Globus pallidus (tissue), 1 donor: Measurements from ENCODE around the gene HOMER1.
"Not testable (repeated sequence)": the region's sequence is repeated elsewhere in the genome, so short reads cannot be mapped to it uniquely, and the experiment has no call there.

Experiments
- DNase-seq: peaks from one replicate; pipeline ENCODE4 v3.0.0-alpha.2; 2015; ENCODE audit warnings: low spot score

Gene HOMER1

DNA sequence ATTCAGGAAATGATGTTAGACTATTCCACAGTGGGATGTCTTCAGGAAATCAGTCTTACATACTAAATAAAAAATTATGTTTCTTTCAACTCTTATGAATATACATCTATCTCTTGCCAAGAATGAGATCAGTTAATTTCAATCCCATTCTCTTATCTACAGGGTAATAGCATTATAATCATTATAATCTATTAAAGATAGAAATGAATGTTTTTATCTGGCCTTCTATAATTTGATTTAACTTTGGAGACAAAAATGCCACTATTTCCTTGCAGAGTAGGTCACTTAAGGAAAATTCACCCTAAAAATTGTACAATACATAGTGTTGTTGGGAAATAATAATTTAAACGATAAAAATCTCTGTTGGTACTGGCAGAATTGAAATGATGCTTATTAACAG, 96.4 kb downstream of the HOMER1 start:
- no peak for DNase-seq

DNA sequence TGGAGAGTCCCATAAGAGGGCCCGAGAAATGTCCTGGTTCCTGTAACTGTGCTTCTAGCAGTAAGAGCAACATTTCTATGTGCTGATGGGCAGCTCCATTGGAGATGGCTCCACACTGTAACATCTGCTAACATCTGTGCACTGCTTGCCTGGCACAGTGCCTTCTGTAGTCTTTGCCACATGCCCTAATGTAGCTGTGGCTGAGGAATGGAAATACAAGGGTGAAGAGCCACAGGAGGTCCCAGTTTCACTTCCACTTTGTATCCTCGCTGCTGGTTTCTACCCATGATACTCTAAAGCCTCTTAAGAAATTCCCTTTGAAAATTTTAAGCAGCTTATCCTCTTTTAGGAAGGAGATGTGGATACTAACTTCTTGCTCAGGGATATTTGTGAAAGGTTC, 97.4 kb downstream of the HOMER1 start:
- peak; percentile 16 for DNase-seq

DNA sequence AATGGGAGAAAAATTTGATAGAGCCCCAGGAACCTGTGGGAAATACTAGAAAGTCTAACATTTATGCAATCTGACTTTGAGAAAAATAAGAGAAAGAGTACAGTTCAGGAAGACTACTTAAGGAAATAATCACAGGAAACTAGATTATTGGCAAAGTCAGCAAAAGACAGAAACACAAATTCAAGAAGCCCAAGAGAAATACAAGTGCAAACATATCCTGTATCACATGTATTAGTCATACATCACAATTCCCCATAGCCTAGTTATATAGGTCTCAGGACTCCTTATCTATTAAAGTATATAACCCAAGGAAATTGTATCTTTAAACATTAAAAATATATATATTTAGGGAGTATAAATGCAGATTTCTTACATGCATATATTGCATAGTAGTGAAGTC, 100.8 kb downstream of the HOMER1 start:
- DNase-seq: no peak

DNA sequence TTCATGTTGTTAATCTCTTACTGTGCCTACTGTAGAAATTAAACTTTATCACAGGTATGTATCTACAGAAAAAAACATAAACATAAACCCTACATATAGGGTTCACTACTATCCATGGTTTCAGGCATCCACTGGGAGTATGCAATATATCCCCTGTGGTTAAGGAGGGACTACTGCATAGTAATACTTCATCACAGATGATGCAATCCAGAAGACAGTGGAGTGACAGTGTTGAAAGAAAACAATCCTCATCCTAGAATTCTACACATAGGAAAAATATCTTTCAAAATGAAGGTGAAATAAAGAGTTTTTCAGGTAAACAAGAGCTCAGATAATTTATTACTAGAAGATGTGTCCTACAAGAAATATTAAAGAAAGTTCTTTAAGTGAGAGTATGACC, 105.9 kb downstream of the HOMER1 start:
- no peak for DNase-seq

DNA sequence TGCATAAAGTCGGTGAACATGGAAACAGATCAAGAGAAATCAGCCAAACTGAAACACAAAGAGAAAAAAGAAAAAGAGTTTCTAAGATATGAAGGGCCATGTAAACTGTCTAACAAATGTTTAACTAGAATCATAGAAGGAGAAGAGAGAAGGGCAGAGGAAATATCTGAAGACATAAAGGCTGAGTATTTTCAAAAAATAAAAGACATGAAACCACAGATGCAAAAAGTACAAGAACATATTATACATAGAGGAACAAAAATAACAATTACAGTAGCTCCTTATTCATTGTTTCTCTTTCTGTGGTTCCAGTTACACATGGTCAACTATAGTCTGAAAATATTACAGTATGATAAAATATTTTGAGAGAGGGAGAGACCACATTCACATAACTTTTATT, 106.3 kb downstream of the HOMER1 start:
- DNase-seq: no peak

DNA sequence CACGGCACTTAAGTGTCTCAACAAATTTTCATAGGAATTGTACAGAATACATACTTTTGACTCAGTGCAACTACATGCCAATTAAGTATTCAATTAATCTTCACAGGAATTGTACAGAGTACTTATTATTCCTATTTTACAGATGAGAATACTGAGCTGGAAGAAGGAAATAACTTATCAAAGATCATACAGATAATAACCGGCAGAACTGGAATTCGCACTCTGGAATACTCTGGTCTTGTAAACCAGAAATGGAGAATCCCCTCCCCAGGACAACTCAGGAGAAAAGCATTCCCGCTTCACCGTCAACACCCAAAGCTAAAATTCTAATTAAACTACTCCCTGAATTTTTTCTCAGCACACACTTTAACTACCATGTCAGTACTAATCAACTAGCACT, 112.7 kb downstream of the HOMER1 start:
- DNase-seq: no peak

DNA sequence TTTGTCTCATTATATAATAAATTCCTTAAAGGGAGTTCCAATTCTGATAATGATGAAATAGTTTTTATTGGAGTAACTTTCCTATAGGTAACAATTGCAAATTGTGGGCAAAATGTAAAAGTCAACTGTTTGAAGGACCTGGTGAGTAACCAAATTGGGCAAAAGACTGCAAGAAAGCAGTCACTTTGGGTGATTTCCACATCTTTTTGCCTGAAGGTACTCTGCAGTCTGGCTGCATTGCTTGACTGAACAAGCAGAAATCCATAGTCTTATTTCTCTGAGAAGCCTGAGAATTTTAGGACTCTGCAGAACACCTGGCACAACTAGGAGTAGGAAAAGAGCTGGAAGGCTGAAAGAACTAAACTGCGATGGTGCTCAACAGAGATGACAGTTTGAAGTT, 114.9 kb downstream of the HOMER1 start:
- no peak for DNase-seq

DNA sequence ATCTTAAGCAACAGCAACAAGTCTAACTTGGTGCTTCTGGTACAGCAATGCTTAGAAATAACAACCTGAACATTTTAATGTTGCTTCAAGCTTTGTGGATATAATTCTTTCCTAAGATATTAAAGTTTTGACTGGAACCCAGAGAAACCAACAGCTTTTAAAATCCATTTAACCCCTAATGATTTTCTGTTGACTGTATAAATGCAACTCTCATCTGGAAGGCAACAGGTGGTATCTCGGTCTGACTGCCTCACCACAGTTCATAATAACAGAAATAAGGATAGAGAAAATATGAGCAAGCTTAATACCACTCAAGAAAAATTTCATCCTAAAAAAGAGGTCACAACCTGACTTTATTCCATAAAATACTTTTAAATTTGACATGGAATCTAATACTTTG, 116.9 kb downstream of the HOMER1 start:
- DNase-seq: no peak

DNA sequence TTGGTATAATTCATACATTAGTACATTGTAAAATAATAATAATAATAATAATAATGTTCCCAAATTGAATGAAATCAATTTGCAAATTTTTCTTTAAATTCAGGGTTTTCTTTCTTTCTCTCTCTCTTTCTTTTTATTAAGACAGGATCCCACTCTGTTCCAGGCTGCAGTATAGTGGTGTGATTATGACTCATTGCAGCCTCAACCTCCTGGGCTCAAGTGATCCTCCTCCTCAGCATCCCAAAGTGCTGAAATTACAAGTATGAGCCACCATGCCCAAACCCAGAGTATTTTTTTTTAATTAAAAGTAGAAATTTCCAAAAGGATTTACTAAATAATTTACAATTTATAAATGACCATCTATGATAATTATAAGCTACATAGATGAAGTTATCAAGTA, 117.7 kb downstream of the HOMER1 start:
- no peak for DNase-seq

DNA sequence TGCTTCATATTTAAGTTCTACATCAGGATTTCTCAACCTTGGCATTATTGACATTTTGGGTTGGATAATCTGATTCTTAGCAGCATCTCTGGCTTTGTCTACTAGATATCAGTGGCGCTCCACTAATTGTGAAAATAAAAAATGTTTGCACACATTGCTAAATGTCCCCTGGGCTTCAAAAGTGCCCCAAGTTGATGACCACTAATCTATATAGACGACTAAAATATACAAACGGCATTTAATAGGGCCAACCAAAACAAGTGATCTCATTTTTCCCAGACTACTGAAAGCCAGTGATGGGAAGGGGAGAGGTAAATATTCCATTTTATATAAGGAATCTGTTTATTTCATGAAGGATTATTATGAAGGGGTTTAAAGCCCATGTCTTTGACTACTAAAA, 118.6 kb downstream of the HOMER1 start:
- DNase-seq: no peak

DNA sequence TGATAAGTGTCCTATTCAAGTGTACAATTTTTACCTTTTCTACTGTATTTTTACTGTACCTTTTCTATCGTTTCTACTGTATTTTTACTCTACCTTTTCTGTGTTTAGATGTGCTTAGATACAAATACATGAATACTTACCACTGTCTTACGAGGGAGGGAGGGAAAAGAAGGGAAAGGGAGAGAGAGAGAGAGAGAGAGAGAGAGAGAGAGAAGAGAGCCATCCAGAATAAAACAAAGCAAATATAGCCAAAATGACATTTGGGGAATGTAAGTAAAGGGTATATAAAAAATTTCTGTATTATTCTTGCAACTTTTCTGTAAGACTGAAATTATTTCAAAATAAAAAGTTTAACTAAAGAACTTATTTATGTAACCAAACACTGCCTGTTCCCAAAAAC, 121.2 kb downstream of the HOMER1 start:
- no peak for DNase-seq

DNA sequence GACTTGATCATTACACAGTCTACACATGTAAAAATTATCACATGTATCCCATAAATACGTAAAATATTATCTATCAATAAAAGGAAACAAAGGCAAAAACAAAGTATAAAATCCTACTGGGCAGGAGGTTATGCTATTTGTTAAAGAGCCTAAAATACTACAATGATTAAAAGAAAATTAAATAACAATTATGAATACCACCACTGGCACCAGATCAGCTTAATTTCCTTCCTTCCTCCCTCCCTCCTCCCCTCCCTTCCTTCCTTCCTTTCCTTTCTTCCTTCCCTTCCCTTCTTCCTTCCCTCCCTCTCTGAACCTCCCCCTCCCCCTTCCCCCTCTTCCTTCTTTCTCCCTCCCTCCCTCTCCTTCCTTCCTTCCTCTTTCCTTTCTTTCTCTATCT, 127.3 kb downstream of the HOMER1 start:
- no peak for DNase-seq

DNA sequence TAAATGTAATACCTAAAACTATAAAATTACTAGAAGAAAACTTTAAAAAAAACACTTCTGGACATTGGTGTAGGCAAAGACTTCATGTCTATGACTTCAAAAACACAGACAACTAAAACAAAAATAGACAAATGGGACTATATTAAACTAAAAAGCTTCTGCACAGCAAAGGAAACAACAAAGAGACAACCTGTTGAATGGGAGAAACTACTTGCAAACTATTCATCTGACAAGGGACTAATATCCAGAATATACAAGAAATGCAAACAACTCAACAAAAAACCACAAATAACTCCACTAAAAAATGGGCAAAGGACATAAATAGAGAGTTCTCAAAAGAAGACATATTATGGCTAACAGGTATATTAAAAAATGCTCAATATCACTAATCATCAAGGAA, 128.8 kb downstream of the HOMER1 start:
- DNase-seq: not testable (repeated sequence)

DNA sequence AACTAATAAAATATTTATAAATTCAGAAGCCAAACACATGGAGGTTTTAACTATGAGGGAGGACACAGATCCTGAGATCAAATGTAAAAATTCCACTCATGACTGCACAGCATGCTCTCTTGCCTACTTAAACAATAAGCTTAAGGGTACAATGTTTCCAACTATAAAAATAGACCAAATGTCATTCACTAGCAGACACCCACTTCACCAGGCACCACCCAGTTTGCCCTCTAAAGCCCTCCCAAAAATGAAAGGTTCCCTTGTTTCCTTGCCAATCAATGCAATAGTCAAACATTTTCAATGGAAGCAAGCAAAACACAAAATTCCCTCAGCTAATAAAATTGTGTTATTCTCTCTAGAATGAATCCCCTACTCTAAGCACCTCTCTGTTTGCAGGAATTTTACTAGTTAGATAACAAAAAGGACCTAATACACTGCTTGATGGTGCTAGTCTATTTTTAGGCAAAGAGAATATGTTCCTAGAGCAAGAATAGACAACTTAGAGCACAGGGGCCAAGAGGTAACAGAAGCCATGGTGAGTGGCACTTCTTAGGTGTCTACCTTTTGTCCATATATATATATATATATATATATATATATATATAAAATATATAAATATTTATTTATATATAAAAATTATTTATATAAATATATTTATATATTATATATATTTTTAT, 135.3 kb downstream of the HOMER1 start:
- DNase-seq: no peak

DNA sequence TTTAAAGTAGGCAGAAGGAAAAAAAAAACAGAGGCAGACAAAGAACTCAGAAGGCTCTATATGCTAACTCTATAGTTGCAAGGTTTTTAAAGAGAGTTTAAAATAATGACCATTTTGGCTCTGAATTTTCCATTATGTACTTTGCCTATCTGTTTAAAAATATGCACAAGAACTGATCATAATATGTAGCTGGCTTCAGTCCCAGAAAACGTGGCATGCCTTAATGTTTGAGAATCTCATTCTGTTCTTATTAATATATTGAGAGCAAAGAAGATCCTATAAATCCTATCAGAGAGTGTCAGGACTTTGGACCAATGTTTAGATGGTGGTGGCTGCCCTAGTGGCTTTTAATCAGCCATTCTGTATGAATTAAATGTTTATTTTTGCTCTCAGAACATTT, 156.5 kb downstream of the HOMER1 start:
- no peak for DNase-seq

DNA sequence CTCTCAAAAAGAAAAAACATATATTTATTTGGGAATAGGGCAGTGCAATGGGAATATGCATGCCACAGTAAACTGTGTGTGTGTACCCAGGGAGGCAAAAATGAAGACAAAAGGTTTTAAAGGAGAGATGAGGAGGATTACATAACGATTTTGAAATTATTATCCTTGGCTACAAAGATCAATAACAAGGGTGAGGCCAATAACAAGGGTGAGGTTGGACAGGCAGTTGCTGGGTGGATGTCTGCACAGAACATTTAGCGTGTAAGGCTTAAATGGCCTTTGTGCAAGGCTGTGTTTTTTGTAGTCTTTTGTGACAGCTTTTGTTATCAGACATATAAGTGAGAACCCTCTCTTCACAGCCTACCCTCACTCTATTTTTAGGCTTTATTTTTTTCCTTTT, 164.1 kb downstream of the HOMER1 start:
- no peak for DNase-seq

DNA sequence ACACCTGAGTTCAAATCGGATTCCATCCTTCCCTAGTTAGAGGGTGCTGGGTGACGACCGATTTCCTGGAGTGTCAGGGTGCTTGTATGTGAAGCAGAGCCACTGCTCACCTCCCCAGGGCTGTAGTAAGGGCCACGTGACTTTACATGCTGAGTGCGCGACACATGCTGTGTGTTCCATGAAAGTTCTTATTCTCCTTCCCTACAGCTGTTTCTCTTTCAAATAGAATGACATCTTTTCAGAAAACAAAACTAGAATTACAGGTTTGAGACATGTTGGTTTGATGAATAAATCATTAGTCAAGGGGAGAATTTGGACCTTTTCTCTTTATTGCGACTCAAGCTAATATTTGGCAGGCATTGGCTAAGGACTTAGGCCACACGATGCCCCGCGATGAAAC, 164.9 kb downstream of the HOMER1 start:
- no peak for DNase-seq

DNA sequence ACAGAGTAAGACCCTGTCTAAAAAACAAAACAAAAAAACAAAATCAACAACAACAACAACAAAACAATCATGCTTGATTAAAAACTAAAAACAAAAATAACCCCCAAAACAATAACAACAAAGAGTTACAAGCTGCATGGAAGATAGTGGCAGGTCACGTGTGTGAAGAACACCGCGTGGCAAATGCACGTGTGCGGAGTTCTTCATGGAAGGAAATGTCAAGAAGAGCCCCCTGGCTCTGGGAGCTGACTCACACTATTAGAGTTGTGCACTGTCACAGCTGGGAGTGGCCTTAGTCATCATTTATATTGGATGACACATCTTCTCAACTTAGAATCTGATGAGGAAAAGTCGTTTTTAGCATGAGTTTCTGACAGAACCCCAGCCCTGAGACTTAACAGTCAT, 167.5 kb downstream of the HOMER1 start:
- DNase-seq: no peak

DNA sequence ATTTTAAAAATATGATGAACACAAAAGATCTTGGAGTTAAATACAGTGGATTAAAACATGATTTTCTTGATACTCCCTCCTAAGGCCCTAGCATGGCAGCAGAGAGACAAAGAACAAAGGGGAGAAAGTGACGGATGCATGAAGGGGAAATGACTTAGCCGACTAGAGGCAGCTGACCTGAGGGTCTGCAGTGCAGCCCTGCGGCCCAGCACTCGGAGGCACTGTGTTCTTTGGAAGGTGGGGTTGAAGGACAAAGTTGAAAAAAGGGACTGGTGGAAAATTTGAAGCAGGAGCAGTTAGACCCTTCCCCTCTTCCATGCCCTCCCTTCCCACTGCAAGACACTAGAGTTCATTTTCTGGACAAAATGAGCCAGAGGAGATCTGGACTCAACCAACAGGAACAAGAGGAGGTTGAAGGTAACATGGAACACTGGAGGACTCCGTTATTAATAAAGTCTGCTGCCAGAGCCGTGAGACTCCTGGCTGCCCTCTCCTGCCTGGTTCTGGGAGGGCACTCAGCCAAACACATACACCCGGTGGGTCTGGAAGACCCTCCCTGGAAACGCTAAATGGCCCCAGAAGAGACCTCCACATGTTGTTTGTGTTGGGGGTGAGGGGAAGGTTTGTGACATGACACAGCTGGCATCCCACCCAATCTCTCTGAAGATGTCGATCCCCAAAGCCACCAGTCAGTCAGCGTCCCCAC, 179.9 kb downstream of the HOMER1 start:
- no peak for DNase-seq

DNA sequence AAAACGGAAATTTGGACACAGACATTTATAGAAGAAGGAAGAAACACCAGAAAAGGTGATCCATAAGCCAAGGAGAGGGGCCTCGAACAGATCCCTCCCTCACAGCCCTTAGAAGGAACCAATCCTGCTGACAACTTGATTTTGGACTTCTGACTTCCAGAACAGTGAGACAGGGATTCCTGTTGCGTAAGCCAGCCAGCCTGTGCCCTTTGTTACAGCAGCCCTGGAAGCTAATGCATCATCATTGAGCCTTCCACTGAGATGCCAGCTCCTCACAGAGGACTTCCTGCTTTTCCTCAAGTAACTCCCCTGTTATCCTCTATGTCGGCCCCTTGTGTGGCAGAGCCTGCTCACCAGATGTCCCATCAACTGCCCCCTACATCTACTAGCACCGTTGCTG, 183.9 kb downstream of the HOMER1 start:
- DNase-seq: no peak

DNA sequence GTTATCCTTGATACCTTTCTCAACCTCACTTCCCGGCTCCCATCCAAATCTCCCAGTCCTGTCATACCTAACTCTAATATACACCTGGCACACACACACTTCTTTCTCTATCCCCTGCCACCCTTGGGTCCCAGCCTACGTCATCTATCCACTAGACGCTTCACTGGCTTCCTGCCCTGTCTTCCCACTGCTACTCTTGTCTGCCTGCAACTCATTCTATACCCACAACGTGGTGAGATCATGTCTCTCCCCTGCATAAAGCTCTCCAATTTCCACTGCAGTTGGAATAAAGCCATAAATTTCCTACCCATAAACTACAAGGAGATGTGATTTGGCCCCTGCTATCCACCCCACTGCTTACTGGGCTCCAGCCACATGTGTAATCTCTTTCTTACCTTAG, 184.5 kb downstream of the HOMER1 start:
- DNase-seq: no peak
